Measurements from ENCODE around the gene ALG12.

ALG12 gene

DNA sequence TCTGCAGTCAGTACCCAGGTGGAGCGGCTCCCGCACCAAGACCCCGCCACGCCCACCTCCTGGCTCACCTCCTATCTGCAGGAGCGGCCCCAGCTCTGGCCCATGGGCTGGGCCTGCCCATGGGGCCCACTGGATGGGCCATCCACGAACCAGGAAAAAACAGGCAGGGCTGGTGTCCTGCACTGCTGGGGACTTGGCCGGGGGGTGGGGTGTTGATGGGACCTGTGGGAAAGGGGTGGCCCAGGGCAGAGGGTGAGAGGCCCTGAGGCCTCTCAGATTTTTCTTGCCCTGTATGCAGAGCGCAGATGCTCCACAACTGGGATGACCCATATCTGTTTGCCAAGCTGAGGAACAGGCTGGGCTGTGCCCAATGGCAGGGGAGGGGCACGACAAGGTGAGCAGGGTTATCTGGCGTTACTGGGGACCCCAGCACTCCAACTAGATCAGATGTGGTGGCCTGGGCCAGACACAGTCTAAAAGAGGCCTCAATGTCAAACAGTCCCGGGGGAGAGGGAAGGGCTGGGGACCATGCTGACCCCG, 39.7 kb upstream of the ALG12 start:
- H3K4me2 ChIP-seq (ENCODE audit: low read depth, low read length), result no peak overlapping the region
- TF ChIP-seq, protein P1, sequence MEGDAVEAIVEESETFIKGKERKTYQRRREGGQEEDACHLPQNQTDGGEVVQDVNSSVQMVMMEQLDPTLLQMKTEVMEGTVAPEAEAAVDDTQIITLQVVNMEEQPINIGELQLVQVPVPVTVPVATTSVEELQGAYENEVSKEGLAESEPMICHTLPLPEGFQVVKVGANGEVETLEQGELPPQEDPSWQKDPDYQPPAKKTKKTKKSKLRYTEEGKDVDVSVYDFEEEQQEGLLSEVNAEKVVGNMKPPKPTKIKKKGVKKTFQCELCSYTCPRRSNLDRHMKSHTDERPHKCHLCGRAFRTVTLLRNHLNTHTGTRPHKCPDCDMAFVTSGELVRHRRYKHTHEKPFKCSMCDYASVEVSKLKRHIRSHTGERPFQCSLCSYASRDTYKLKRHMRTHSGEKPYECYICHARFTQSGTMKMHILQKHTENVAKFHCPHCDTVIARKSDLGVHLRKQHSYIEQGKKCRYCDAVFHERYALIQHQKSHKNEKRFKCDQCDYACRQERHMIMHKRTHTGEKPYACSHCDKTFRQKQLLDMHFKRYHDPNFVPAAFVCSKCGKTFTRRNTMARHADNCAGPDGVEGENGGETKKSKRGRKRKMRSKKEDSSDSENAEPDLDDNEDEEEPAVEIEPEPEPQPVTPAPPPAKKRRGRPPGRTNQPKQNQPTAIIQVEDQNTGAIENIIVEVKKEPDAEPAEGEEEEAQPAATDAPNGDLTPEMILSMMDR (IDR thresholded peaks at IDR 0.05; ENCODE audit: low read length), result no peak
- no peak for TF ChIP-seq EZH2phosphoT487 (IDR thresholded peaks at IDR 0.05; ENCODE audit: low read length)
- no peak for TF ChIP-seq EZH2 (optimal IDR thresholded peaks at IDR 0.05; ENCODE audit: low read depth, low read length)
- peaks cover 19% of the 10 kb centered on the region for H3K79me2 ChIP-seq (ENCODE audit: low read length)
- DNase-seq, result peak; percentile 3
- no peak overlapping the region for H3K4me3 ChIP-seq (ENCODE audit: low read length)
- H2AFZ ChIP-seq (ENCODE audit: low read length), result no peak overlapping the region
- H3K27ac ChIP-seq (ENCODE audit: low read length), result no peak overlapping the region
- no peak overlapping the region for H3K9ac ChIP-seq (ENCODE audit: low read length)
- no peaks in the 10 kb centered on the region for H3F3A ChIP-seq (ENCODE audit: insufficient read depth, low read length)
- no peaks in the 10 kb centered on the region for H3K9me3 ChIP-seq (replicated peaks; ENCODE audit: insufficient read depth, low read length)
- H3K4me1 ChIP-seq (ENCODE audit: low read length), result 0 out of 2 replicates have a peak, but pooled peaks cover 9% of the 10 kb centered on the region
- H3K9me2 ChIP-seq (replicated peaks; ENCODE audit: insufficient read depth, low read length), result no peaks in the 10 kb centered on the region
- no peaks in the 10 kb centered on the region for H4K20me1 ChIP-seq (ENCODE audit: insufficient read depth, low read length)
- H3K27me3 ChIP-seq (replicated peaks; ENCODE audit: insufficient read depth, low read length), result no peaks in the 10 kb centered on the region
- H3K36me3 ChIP-seq (replicated peaks; ENCODE audit: insufficient read depth, low read length), result 0 out of 2 replicates have a peak, but pooled peaks cover 3% of the 10 kb centered on the region

- H3K27me3 ChIP-seq (replicated peaks; ENCODE audit: insufficient read depth, low read length), result no peaks in the 10 kb centered on the region; the same call in 1 of the 2 replicates
- H3K4me3 ChIP-seq (ENCODE audit: low read length), result no peak overlapping the region
- H3K27ac ChIP-seq (ENCODE audit: low read length), result no peak overlapping the region
- no peak overlapping the region for H3K9ac ChIP-seq (ENCODE audit: low read length)
- H3K9me2 ChIP-seq (replicated peaks; ENCODE audit: insufficient read depth, low read length), result no peaks in the 10 kb centered on the region
- peak; percentile 3 for DNase-seq
- H3K4me2 ChIP-seq (ENCODE audit: low read depth, low read length), result no peak overlapping the region
- peaks cover 12% of the 10 kb centered on the region for H3K79me2 ChIP-seq (ENCODE audit: low read length)
- TF ChIP-seq EZH2phosphoT487 (IDR thresholded peaks at IDR 0.05; ENCODE audit: low read length), result no peak
- TF ChIP-seq, protein P1 (IDR thresholded peaks at IDR 0.05; ENCODE audit: low read length), result no peak
- no peak for TF ChIP-seq EZH2 (optimal IDR thresholded peaks at IDR 0.05; ENCODE audit: low read depth, low read length)
- H3K36me3 ChIP-seq (replicated peaks; ENCODE audit: insufficient read depth, low read length), result 0 out of 2 replicates have a peak, but pooled peaks cover 3% of the 10 kb centered on the region
- H2AFZ ChIP-seq (ENCODE audit: low read length), result no peak overlapping the region
- H3K4me1 ChIP-seq (ENCODE audit: low read length), result 0 out of 2 replicates have a peak, but pooled peaks cover 5% of the 10 kb centered on the region
- no peaks in the 10 kb centered on the region for H3F3A ChIP-seq (ENCODE audit: insufficient read depth, low read length)
- no peaks in the 10 kb centered on the region for H4K20me1 ChIP-seq (ENCODE audit: insufficient read depth, low read length)
- no peaks in the 10 kb centered on the region for H3K9me3 ChIP-seq (replicated peaks; ENCODE audit: insufficient read depth, low read length)
Observed at GRCh38 chr22:49956914-49957825, 38.9 kb upstream of the ALG12 start.

- Histone ChIP-seq H3K27ac (ENCODE audit: low read length) (no peak overlapping the region), H3K79me2 (ENCODE audit: low read length) (peaks cover 5% of the 10 kb centered on the region), H3K9ac (ENCODE audit: low read length) (no peak overlapping the region), H2AFZ (ENCODE audit: low read length) (no peak overlapping the region), H4K20me1 (ENCODE audit: insufficient read depth, low read length) (no peaks in the 10 kb centered on the region), H3K9me3 (replicated peaks; ENCODE audit: insufficient read depth, low read length) (no peaks in the 10 kb centered on the region), H3K4me3 (ENCODE audit: low read length) (no peak overlapping the region), H3K4me1 (ENCODE audit: low read length) (0 out of 2 replicates have a peak, but pooled peaks cover 5% of the 10 kb centered on the region), H3F3A (ENCODE audit: insufficient read depth, low read length) (no peaks in the 10 kb centered on the region), H3K27me3 (replicated peaks; ENCODE audit: insufficient read depth, low read length) (no peaks in the 10 kb centered on the region; the same call in 1 of the 2 replicates), H3K9me2 (replicated peaks; ENCODE audit: insufficient read depth, low read length) (no peaks in the 10 kb centered on the region), H3K36me3 (replicated peaks; ENCODE audit: insufficient read depth, low read length) (no peaks in the 10 kb centered on the region), H3K4me2 (ENCODE audit: low read depth, low read length) (no peak overlapping the region)
- DNase-seq, result peak; percentile 3
- TF ChIP-seq, protein P1 (IDR thresholded peaks at IDR 0.05; ENCODE audit: low read length), result no peak
- TF ChIP-seq EZH2phosphoT487 (IDR thresholded peaks at IDR 0.05; ENCODE audit: low read length) (no peak), EZH2 (optimal IDR thresholded peaks at IDR 0.05; ENCODE audit: low read depth, low read length) (no peak)
Observed at GRCh38 chr22:49956418-49956770, 38.2 kb upstream of the ALG12 start.
